ENCODE measurements around the gene COL4A2.

COL4A2 gene

GRCh38 chr13:110540871-110541525, 233.9 kb downstream of the COL4A2 start:
- no peak for DNase-seq (ENCODE audit: low spot score)

DNA sequence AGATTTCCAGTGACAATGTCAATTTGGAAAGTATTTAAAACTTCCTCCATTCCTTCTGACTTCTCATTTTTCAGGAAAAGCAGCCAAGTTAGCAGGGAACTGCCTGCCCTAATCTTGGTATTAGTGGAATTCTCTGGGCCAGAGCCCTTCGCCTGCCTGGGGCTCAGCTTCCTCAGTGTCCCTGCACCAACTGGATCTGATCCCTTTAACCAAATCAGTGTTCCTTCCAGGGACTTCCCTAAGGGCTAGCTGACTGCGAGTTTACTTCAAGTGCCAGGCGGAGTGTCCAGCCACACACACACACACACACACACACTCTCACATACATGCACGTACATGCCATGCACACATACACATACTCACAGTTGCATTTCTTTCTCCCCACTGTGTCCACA, 234.4 kb downstream of the COL4A2 start:
- DNase-seq (ENCODE audit: low spot score): no peak

- DNase-seq (ENCODE audit: low spot score): no peak
Measured at GRCh38 chr13:110542169-110542796, 235.2 kb downstream of the COL4A2 start.

DNA sequence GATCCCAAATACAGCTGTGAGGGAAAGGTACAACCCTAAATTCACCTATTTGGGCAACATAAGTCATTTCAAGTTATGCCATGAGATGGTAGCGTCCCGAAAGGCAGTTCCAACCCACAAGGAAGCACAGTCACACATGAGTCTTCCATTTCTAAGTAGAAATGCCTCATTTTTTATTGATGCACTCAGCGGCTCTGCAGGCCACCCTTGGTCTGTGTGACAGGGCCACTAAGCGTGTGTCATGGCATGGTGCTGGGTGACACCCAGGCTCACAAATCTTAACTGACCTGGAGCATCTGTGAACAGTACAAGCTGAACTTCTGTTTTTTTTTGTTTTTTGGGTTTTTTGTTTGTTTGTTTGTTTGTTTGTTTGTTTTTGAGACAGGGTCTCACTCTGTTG, 239.3 kb downstream of the COL4A2 start:
- no peak for DNase-seq (ENCODE audit: low spot score)

- DNase-seq (ENCODE audit: low spot score): no peak
Measured at GRCh38 chr13:110546926-110547325, 239.8 kb downstream of the COL4A2 start.

DNA sequence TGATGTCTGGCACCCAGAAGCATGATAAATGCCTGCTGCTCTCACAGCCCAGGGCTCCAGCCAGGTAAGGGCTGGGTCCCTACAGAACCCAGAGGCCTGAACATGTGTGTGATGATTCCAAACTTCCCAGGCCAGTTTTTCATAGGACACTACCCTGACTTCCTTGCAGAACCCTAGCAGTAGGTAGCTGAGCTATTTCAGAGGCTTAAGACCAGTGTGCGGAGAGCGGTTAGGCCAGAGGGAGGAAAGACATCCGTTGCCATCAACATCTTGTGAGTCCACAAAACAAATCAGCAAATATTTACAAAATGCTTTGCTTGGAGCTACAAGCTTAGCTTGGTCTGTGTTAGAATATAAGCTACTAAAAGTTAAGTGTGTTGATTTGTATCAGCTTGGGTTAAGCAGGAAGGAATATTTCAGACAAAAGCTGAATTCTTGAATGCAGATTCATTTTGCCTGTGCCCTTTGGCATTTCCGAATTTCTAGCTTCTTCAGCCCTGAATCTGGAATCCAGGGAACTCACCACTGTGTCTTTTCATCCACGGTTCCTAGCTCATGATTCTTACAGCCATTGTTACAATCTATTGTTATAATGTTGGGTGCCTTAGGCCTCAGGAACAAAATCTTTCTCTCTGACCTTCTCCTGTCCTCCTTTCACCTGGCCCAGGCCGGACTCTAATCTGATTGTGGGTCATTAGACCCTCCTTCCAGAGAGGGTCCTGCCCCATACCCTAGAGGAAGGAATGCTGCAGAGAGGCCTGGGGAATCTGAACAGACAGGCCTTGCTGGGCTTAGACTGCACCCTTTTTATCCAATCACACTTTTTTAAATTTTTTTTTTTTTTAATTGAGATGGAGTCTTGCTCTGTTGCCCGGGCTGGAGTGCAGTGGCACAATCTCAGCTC, 242.1 kb downstream of the COL4A2 start:
- DNase-seq (ENCODE audit: low spot score): no peak

- DNase-seq (ENCODE audit: low spot score): no peak
Measured at GRCh38 chr13:110549795-110550160, 242.7 kb downstream of the COL4A2 start.

- no peak for DNase-seq (ENCODE audit: low spot score)
Measured at GRCh38 chr13:110551284-110551683, 244.2 kb downstream of the COL4A2 start.

DNA sequence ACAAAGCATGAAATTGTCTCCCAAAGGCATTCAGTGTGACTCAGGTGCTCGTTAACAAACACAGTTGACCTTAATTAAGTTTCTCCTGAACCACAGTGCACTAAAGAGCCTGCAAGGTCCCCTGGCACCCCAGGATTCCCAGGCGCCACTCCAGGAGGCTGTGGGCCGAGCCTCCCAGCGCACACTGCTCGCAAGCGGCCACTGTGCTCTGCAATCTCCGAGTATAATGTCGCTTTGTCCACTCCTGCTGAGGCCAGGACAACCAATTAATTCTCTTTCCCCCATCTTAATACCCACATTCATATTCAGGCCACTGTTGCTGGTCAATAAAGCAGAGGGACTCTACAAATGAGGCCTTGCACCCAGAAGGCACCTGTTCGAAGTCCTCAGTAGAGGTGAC, 245.7 kb downstream of the COL4A2 start:
- no peak for DNase-seq (ENCODE audit: low spot score)

GRCh38 chr13:110553417-110553816, 246.3 kb downstream of the COL4A2 start:
- no peak for DNase-seq (ENCODE audit: low spot score)

GRCh38 chr13:110554227-110554836, 247.2 kb downstream of the COL4A2 start:
- DNase-seq (ENCODE audit: low spot score): no peak

- no peak for DNase-seq (ENCODE audit: low spot score)
Measured at GRCh38 chr13:110554946-110555345, 247.9 kb downstream of the COL4A2 start.

DNA sequence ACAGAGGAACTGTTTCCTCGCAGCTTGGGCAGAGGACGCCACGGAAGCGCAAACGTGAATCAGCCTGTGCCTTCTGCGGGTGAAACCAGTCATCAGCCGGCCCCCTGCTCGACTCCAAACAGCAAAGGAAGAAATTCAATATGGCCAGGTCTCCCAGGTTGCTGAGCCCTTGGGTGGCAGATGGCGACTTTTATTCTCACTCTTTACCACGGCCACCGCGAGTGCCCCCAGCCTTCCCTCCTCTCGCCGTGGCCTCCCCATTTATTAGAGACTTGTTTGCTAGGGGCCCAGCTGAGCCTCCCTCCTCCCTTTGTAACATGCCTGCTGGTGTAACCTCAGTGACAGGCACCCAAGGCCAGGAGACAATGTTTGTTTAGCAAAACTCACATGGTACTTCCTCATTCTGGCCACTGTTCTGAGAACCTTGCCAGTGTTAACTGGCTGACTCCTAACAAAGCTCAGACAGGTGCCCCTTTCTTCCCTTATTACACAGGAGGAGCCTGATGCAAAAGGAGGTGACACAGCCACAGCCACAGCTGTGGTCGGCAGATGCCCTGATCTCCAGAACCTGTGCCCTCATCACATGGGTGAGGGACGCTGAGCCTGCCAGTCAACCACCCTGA, 248.6 kb downstream of the COL4A2 start:
- no peak for DNase-seq (ENCODE audit: low spot score)

- no peak for DNase-seq (ENCODE audit: low spot score)
Measured at GRCh38 chr13:110556224-110556606, 249.1 kb downstream of the COL4A2 start.

DNA sequence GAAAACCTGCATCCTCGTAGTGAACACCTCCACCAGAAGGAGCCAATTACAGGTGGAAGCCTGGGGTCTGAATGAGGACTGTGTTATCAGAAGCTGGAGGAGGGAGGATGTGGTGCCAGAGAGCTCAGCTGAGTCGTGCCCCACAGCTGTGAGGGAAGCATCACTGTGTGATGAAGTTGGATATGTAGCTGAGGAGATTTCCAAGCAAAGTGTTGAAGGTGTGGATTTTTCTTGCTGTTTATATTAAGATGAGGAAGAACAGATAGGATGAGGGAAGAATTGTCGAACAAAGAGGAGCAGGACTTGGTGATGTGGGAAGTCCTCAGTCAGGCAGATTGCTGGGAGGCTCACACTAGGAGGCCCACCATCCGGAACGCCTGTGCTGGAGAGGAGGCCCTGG, 250.0 kb downstream of the COL4A2 start:
- no peak for DNase-seq (ENCODE audit: low spot score)

DNA sequence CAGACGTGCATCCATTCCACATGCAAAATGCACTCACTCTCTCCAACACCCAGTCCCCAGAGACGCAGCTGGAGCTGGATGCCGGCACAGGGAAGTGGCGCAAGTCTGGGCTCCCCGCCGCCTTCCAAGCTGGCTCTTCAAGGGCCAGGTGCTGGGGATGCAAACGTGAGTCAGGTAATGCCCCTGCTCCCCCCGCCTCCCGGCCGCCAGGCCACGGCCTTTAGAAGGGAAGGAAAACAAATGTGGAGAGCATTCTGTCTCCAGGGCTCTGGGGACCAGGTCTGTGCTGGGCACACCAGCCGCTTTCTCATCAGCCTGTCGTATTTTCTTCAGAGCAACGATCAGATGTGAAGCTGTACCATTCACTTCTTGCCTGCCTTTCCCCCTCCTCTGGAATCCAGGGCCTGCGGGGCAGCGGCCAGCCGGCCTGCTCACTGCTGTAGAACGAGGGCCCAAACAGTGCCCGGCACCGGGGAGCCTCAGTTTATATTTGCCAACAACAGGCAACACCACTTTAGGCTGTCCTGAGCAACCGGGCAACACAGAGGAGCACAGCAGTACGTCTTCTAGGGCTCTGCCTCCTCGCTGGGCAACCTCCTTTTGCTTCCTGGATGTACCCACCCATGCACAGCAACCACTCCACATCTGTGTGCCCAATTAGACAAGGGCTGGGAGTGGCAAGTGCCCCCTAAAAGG, 250.7 kb downstream of the COL4A2 start:
- no peak for DNase-seq (ENCODE audit: low spot score)

DNA sequence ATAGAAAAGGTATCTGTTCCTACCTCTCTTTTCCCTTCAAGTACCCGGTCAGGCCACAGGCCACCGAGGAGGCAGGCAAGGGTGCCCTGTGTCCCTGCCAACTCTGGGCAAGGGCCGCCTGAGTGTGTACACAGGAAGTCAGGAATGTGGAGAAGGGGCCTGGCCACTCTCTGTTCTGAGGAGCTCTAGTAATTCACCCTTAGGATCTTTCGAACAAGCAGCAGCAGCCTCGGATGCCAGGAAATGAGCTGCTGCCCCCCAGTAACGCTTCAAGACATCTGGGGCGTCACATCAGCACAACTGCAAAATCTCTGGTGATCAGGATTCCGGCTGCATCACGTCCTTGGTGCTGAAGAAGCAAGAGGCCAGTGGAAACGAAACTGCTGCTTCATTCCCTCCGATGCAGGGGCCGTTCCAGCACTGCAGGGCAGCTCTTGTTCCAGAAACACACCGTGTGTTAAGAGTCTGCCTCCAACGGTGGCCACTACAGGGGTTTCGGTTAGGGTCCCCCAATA, 252.4 kb downstream of the COL4A2 start:
- DNase-seq (ENCODE audit: low spot score): no peak

DNA sequence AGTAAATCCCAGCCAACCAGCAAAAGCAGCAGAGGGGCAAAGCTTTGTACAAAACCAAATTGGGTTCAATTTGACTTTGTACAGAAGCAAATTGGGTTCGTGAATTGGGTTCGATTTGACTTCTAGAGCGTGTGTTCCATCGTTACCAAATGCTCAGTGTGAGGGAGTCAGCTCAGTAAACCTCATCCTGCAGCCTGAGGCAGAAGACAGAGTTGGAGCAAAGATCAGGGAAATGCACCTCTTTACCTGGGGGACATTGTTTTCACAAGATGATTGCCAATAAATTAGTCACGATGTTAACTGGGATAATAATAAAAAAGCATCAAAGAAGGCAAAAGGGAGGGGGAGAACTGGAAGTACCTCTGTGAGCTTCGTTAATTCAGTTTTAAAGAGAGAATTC, 252.9 kb downstream of the COL4A2 start:
- DNase-seq (ENCODE audit: low spot score): no peak

GRCh38 chr13:110560601-110561343, 253.7 kb downstream of the COL4A2 start:
- peak; percentile 31 for DNase-seq (ENCODE audit: low spot score)

- peak; percentile 72 for DNase-seq (ENCODE audit: low spot score)
Measured at GRCh38 chr13:110561344-110562035, 254.4 kb downstream of the COL4A2 start, which contains the start of gene RAB20. TSS of gene RAB20 (minus strand) at chr13:110561722. CDS start at chr13:110561519, 203 bp downstream.

Data from HuH-7 (cell line).